Measurements from ENCODE around the gene ATP6V0E1.

The ATP6V0E1 gene

GRCh38 chr5:172957458-172957857 lies 26.1 kb upstream of the ATP6V0E1 start:
- no peak for DNase-seq

- DNase-seq = peak; percentile 83
These were observed 25.1 kb upstream of the ATP6V0E1 start for GRCh38 chr5:172958331-172959046.

GRCh38 chr5:172959824-172960799 lies 23.5 kb upstream of the ATP6V0E1 start:
- DNase-seq = peak; percentile 30

GRCh38 chr5:172969921-172970320 lies 13.7 kb upstream of the ATP6V0E1 start:
- DNase-seq = no peak

- DNase-seq = peak; percentile 32
These were observed 12.1 kb upstream of the ATP6V0E1 start for GRCh38 chr5:172971482-172971881.

- no peak for DNase-seq
These were observed 11.0 kb upstream of the ATP6V0E1 start for GRCh38 chr5:172972552-172972951.

GRCh38 chr5:172973127-172973916 lies 10.2 kb upstream of the ATP6V0E1 start:
- no peak for DNase-seq

GRCh38 chr5:172973931-172974330 lies 9.6 kb upstream of the ATP6V0E1 start:
- DNase-seq = peak; percentile 47

GRCh38 chr5:172975289-172975688 lies 8.3 kb upstream of the ATP6V0E1 start:
- DNase-seq = no peak

GRCh38 chr5:172979778-172980177 lies 3.8 kb upstream of the ATP6V0E1 start:
- DNase-seq = no peak

- DNase-seq = no peak
These were observed 1.6 kb upstream of the ATP6V0E1 start for GRCh38 chr5:172981931-172982330.

- peak; percentile 97 for DNase-seq
These were observed 828 bp downstream of the ATP6V0E1 start for GRCh38 chr5:172984244-172984953.

GRCh38 chr5:172985596-172985995 lies 2.0 kb downstream of the ATP6V0E1 start:
- DNase-seq = no peak

GRCh38 chr5:172988276-172988675 lies 4.7 kb downstream of the ATP6V0E1 start:
- no peak for DNase-seq

GRCh38 chr5:172990776-172991175 lies 7.2 kb downstream of the ATP6V0E1 start:
- no peak for DNase-seq

GRCh38 chr5:172994405-172994804 lies 10.8 kb downstream of the ATP6V0E1 start:
- no peak for DNase-seq

- DNase-seq = no peak
These were observed 15.9 kb downstream of the ATP6V0E1 start for GRCh38 chr5:172999372-172999973.

- no peak for DNase-seq
These were observed 16.4 kb downstream of the ATP6V0E1 start for GRCh38 chr5:172999974-173000373.

- peak; percentile 22 for DNase-seq
These were observed 17.8 kb downstream of the ATP6V0E1 start for GRCh38 chr5:173001229-173001841.

GRCh38 chr5:173003360-173003759 lies 19.8 kb downstream of the ATP6V0E1 start:
- DNase-seq = no peak

GRCh38 chr5:173004013-173004412 lies 20.4 kb downstream of the ATP6V0E1 start:
- DNase-seq = no peak
